HG03095 (cell line): ENCODE data around the gene SYDE2.
"Not testable (repeated sequence)": the region's sequence is repeated elsewhere in the genome, so short reads cannot be mapped to it uniquely, and the experiment has no call there.

Source experiments
- ATAC-seq: cut with Tn5 transposase; IDR thresholded peaks from one replicate; pipeline ENCODE4 v1.9.1; 2021; ENCODE audit warnings: moderate library complexity; ENCODE audit not compliant: unreplicated experiment

Gene SYDE2

GRCh38 chr1:85219853-85220610 lies 19.2 kb upstream of the SYDE2 start:
- ATAC-seq = no peak

- no peak for ATAC-seq
Observed at GRCh38 chr1:85216697-85217096, 15.9 kb upstream of the SYDE2 start.

GRCh38 chr1:85214654-85215053 lies 13.8 kb upstream of the SYDE2 start:
- ATAC-seq = no peak

- ATAC-seq = no peak
Observed at GRCh38 chr1:85208488-85208887, 7.7 kb upstream of the SYDE2 start.

- ATAC-seq = no peak
Observed at GRCh38 chr1:85203573-85204171, 2.9 kb upstream of the SYDE2 start.

- ATAC-seq = no peak
Observed at GRCh38 chr1:85202864-85203255, 2.0 kb upstream of the SYDE2 start.

- no peak for ATAC-seq
Observed at GRCh38 chr1:85202092-85202863, 1.5 kb upstream of the SYDE2 start.

GRCh38 chr1:85201340-85202091 lies 700 bp upstream of the SYDE2 start:
- ATAC-seq = peak; percentile 49

GRCh38 chr1:85199667-85200462 lies 951 bp downstream of the SYDE2 start:
- no peak for ATAC-seq

GRCh38 chr1:85198864-85199263 lies 2.0 kb downstream of the SYDE2 start:
- no peak for ATAC-seq

GRCh38 chr1:85196358-85196757 lies 4.5 kb downstream of the SYDE2 start:
- no peak for ATAC-seq

- no peak for ATAC-seq
Observed at GRCh38 chr1:85195703-85196102, 5.1 kb downstream of the SYDE2 start.

GRCh38 chr1:85192129-85192528 lies 8.7 kb downstream of the SYDE2 start:
- not testable (repeated sequence) for ATAC-seq

GRCh38 chr1:85189120-85189519 lies 11.7 kb downstream of the SYDE2 start:
- ATAC-seq = no peak

- no peak for ATAC-seq
Observed at GRCh38 chr1:85188530-85188929, 12.3 kb downstream of the SYDE2 start.

- ATAC-seq = not testable (repeated sequence)
Observed at GRCh38 chr1:85187021-85187420, 13.8 kb downstream of the SYDE2 start.

- ATAC-seq = no peak
Observed at GRCh38 chr1:85184245-85184644, 16.6 kb downstream of the SYDE2 start.

- ATAC-seq = no peak
Observed at GRCh38 chr1:85182700-85183099, 18.1 kb downstream of the SYDE2 start.

GRCh38 chr1:85180869-85181268 lies 19.9 kb downstream of the SYDE2 start:
- ATAC-seq = no peak

GRCh38 chr1:85179522-85179921 lies 21.3 kb downstream of the SYDE2 start:
- ATAC-seq = no peak
